SK-N-SH treated with all-trans-retinoic acid at 6 μM for 48 hours (cell line): ENCODE results near the gene KCNH3.

ENCODE experiments used
- CREB5 ChIP-seq: fragments of 250-450 bp; sonication (Bioruptor Pico); IDR thresholded peaks from 2 replicates; pipeline ENCODE4 v1.5.1; 2020; ENCODE audit warnings: low read depth, mild to moderate bottlenecking, moderate library complexity
- ISL1 ChIP-seq: fragments of 250-450 bp; sonication (Bioruptor Pico); IDR thresholded peaks from 2 replicates; pipeline ENCODE4 v2.1.2; 2022; ENCODE audit warnings: mild to moderate bottlenecking, moderate library complexity
- PATZ1 ChIP-seq: fragments of 250-450 bp; sonication (Bioruptor Pico); IDR thresholded peaks from 2 replicates; pipeline ENCODE4 v1.8.0; 2020; ENCODE audit warnings: mild to moderate bottlenecking, moderate library complexity, borderline replicate concordance
- PPARA ChIP-seq: fragments of 250-450 bp; sonication (Bioruptor Pico); IDR thresholded peaks from 2 replicates; pipeline ENCODE4 v1.5.0; 2020; ENCODE audit warnings: mild to moderate bottlenecking, borderline replicate concordance
- RARB ChIP-seq: fragments of 250-450 bp; sonication (Bioruptor Pico); IDR thresholded peaks from 2 replicates; pipeline ENCODE4 v1.8.0; 2021; ENCODE audit warnings: mild to moderate bottlenecking, moderate library complexity
- TCF4 ChIP-seq: fragments of 250-450 bp; sonication (Bioruptor Pico); IDR thresholded peaks from 2 replicates; pipeline ENCODE4 v1.8.0; 2021; ENCODE audit warnings: mild to moderate bottlenecking, moderate library complexity, borderline replicate concordance
- TSHZ2 ChIP-seq: fragments of 250-450 bp; sonication (Bioruptor Pico); IDR thresholded peaks from 2 replicates; pipeline ENCODE4 v1.5.0; 2020; ENCODE audit warnings: mild to moderate bottlenecking, moderate library complexity
- ZC3H10 ChIP-seq: fragments of 250-450 bp; sonication (Bioruptor Pico); IDR thresholded peaks from 2 replicates; pipeline ENCODE4 v1.5.1; 2021; ENCODE audit warnings: mild to moderate bottlenecking, moderate library complexity
- ZFP30 ChIP-seq: fragments of 450-650 bp; formaldehyde crosslinking; IDR thresholded peaks from 2 replicates; pipeline ENCODE4 v1.5.0; 2022; ENCODE audit warnings: mild to moderate bottlenecking, moderate library complexity
- ZNF70 ChIP-seq: fragments of 450-650 bp; formaldehyde crosslinking; IDR thresholded peaks from 2 replicates; pipeline ENCODE4 v1.5.0; 2020; ENCODE audit warnings: mild to moderate bottlenecking, moderate library complexity
- ZNF8 ChIP-seq: fragments of 450-650 bp; formaldehyde crosslinking; IDR thresholded peaks from 2 replicates; pipeline ENCODE4 v1.5.0; 2020; ENCODE audit warnings: mild to moderate bottlenecking, moderate library complexity

- TF ChIP-seq CREB5 (CRISPR knock-in tag) (no peak), TCF4 (no peak), ZFP30 (no peak), PATZ1 (no peak), ZC3H10 (CRISPR knock-in tag) (no peak), TSHZ2 (CRISPR knock-in tag) (no peak), ZNF8 (no peak), ZNF70 (CRISPR knock-in tag) (no peak), RARB (CRISPR knock-in tag) (no peak), ISL1 (no peak), PPARA (no peak)
Measured at GRCh38 chr12:49519574-49519936, 19.3 kb upstream of the KCNH3 start.
